Karpas-422 (cell line): Measurements from ENCODE around the gene AK8. TPM values are rescaled to one million over a fixed set of nuclear protein-coding genes. Genes with fewer than 3 reads are reported as not detected.

Source experiments
- DNase-seq: peaks from one replicate; pipeline ENCODE4 v3.0.0-alpha.2; 2015
- H2AFZ ChIP-seq: fragments of 200-600 bp; sonication (generic); 2 replicates; pipeline ENCODE4 v1.6.1; 2014; ENCODE audit warnings: antibody characterized with exemption, low read length, mixed read lengths
- H3K27ac ChIP-seq: fragments of 200-600 bp; sonication (generic); 2 replicates; pipeline ENCODE4 v1.5.1; 2014; ENCODE audit warnings: mild to moderate bottlenecking, low read length, moderate library complexity
- H3K27me3 ChIP-seq: fragments of 200-600 bp; sonication (generic); 2 replicates; pipeline ENCODE4 v1.6.1; 2014; ENCODE audit warnings: low read length, mixed read lengths
- H3K36me3 ChIP-seq: fragments of 200-600 bp; sonication (generic); 2 replicates; pipeline ENCODE4 v1.6.1; 2014; ENCODE audit warnings: low read length, mixed read lengths; ENCODE audit not compliant: insufficient read depth
- H3K4me1 ChIP-seq: fragments of 200-600 bp; sonication (generic); 2 replicates; pipeline ENCODE4 v1.6.1; 2014; ENCODE audit warnings: mild to moderate bottlenecking, low read length, mixed read lengths
- H3K4me2 ChIP-seq: fragments of 200-600 bp; sonication (generic); 2 replicates; pipeline ENCODE4 v1.6.1; 2014; ENCODE audit warnings: low read length, low read depth, mild to moderate bottlenecking; ENCODE audit not compliant: poor library complexity, severe bottlenecking
- H3K4me3 ChIP-seq: fragments of 200-600 bp; sonication (generic); 2 replicates; pipeline ENCODE4 v1.5.1; 2014; ENCODE audit warnings: mild to moderate bottlenecking, antibody characterized with exemption, low read length, mixed read lengths
- H3K79me2 ChIP-seq: fragments of 200-600 bp; sonication (generic); 2 replicates; pipeline ENCODE4 v1.6.1; 2014; ENCODE audit warnings: mild to moderate bottlenecking, low read length, mixed read lengths
- H3K9ac ChIP-seq: fragments of 200-600 bp; sonication (generic); 2 replicates; pipeline ENCODE4 v1.6.0; 2014; ENCODE audit warnings: low read length
- H3K9me2 ChIP-seq: fragments of 200-600 bp; sonication (generic), shearing (Covaris generic); replicated peaks from 2 replicates; pipeline ENCODE4 v1.6.0; 2014; ENCODE audit warnings: mild to moderate bottlenecking, low read length, moderate library complexity; ENCODE audit not compliant: insufficient read depth
- H3K9me3 ChIP-seq: fragments of 300-700, 200-600 bp; sonication (generic); 2 replicates; pipeline ENCODE4 v1.6.1; 2014; ENCODE audit warnings: low read length, mixed read lengths
- H4K20me1 ChIP-seq: fragments of 200-600 bp; sonication (generic); 2 replicates; pipeline ENCODE4 v1.6.1; 2014; ENCODE audit warnings: mild to moderate bottlenecking, antibody characterized with exemption, low read length, low read depth; ENCODE audit not compliant: insufficient read depth
- total RNA-seq: library from RNA; depleted of rRNA; stranded (reverse); fragments of >200 nt; shearing (Covaris generic); gene quantifications from 2 replicates; pipeline ENCODE4 v1.2.3, GENCODE V29; 2014; ENCODE audit warnings: low replicate concordance

Gene AK8
- total RNA-seq, 1 experiment from 2014 or later, result not detected

DNA sequence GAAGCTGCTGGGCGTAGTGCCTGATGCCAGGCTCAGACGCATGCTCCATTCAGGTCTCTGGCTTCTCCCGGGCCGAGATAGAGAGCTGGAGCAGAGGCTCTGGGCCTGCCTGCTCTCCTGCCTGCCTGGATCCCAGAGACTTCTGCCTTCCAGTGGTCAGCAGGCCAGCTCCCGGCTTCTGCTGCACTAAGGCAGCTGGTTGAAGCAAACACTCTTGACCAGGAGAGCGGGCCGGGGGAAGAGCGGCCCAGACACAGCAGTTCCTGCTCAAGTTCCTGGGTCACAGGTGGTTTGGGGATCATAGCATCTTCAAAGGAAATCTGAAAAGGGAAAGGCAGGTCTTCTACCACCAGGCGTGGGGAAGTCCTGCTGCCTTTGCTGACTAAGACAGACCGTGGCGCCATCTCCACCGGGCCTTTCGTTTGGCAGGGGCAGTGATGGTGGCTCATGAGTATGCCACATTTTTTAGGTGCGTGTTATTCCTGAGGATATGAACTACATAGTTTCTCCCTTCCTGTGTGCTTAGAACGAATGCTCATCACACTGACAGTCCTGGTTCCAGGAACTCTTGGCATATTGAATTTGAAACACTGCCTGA is 31.1 kb downstream of the AK8 start:
- DNase-seq, result no peak
- H3K27ac ChIP-seq, result no peak overlapping the region
- no peaks in the 10 kb centered on the region for H3K79me2 ChIP-seq

DNA sequence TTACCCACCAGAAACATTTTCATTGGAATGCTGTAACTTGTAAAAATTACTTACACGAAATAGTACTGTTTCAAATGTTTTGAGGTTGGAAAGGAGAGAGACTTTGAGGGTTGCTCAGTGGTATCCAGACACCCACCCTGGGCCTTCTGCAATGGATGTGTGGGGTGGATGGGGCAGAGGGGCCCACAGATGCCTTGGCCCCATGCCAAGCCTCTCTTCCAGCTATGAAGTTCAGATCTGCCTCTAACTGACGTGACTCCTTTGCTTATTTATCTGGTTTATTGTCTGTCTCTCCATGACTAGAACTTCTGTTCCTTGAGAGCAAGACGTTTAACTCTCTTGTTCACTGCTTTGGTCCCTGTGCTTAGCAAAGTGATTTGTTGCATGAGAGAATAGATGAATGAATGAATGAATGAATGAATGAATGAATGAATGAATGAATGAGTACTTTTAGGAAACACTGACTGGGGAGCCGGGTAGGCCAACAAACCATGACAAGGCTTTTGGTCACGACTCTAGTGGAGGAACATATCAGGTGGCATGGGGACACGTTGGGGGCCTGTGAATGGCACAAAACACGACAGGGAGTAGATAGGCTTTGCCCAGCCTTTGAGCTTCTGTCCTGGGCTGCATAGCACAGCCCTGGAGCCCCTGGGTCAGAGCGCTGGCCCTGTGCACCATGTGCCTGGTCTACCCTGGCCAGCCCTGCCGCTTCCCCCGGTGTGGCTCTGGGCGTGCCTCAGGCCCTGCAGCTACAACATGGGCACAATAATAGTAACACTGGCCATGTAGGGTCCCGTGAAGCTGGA is 31.8 kb downstream of the AK8 start:
- no peak overlapping the region for H3K4me2 ChIP-seq
- DNase-seq, result peak; percentile 26
- no peak overlapping the region for H3K4me3 ChIP-seq
- no peaks in the 10 kb centered on the region for H3K4me1 ChIP-seq
- H3K9me2 ChIP-seq, result no peaks in the 10 kb centered on the region
- H3K9me3 ChIP-seq, result no peaks in the 10 kb centered on the region
- no peak overlapping the region for H3K9ac ChIP-seq
- H4K20me1 ChIP-seq, result no peaks in the 10 kb centered on the region
- no peaks in the 10 kb centered on the region for H3K27me3 ChIP-seq
- no peaks in the 10 kb centered on the region for H3K36me3 ChIP-seq
- no peak overlapping the region for H2AFZ ChIP-seq
- no peaks in the 10 kb centered on the region for H3K79me2 ChIP-seq
- H3K27ac ChIP-seq, result no peak overlapping the region

More for the DNA sequence above, 31.1 kb downstream of the AK8 start:
- Histone ChIP-seq H3K27me3 (no peaks in the 10 kb centered on the region), H3K36me3 (no peaks in the 10 kb centered on the region), H3K4me1 (no peaks in the 10 kb centered on the region), H3K4me3 (no peak overlapping the region), H3K4me2 (no peak overlapping the region), H3K9ac (no peak overlapping the region), H3K9me3 (no peaks in the 10 kb centered on the region), H2AFZ (no peak overlapping the region), H4K20me1 (no peaks in the 10 kb centered on the region), H3K9me2 (no peaks in the 10 kb centered on the region)

- Histone ChIP-seq H3K4me2 (no peak overlapping the region), H3K4me1 (no peaks in the 10 kb centered on the region), H3K27me3 (no peaks in the 10 kb centered on the region), H3K79me2 (no peaks in the 10 kb centered on the region), H3K9ac (no peak overlapping the region), H3K27ac (no peak overlapping the region), H3K36me3 (no peaks in the 10 kb centered on the region), H4K20me1 (no peaks in the 10 kb centered on the region), H3K9me2 (no peaks in the 10 kb centered on the region), H2AFZ (no peak overlapping the region), H3K9me3 (no peaks in the 10 kb centered on the region), H3K4me3 (no peak overlapping the region)
- no peak for DNase-seq
Observed at GRCh38 chr9:132842124-132843044, 35.7 kb downstream of the AK8 start.

DNA sequence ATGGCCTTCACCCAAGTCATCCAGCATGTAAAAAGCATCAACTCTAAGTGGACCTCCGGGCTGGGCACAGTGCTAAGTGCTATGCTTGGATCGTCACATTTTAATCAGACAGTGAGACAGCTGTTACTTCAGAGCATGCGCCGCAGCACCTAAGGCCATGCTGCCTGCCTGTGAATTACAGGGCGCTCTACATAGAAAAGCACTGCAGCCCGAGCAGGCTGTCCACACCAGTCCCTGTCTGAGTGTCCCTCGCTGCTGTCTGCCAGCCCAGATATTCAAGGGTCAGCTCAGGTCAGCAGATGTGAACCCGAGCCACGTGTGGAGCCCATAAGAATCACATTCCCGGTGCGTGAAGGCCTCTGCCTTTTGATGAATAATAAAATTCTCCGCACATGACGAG is 37.1 kb downstream of the AK8 start:
- Histone ChIP-seq H3K79me2 (no peaks in the 10 kb centered on the region), H4K20me1 (no peaks in the 10 kb centered on the region), H3K4me2 (no peak overlapping the region), H3K36me3 (no peaks in the 10 kb centered on the region), H3K4me1 (no peaks in the 10 kb centered on the region), H3K9ac (no peak overlapping the region), H2AFZ (no peak overlapping the region), H3K9me3 (no peaks in the 10 kb centered on the region), H3K4me3 (no peak overlapping the region), H3K9me2 (no peaks in the 10 kb centered on the region), H3K27me3 (no peaks in the 10 kb centered on the region), H3K27ac (no peak overlapping the region)
- no peak for DNase-seq

DNA sequence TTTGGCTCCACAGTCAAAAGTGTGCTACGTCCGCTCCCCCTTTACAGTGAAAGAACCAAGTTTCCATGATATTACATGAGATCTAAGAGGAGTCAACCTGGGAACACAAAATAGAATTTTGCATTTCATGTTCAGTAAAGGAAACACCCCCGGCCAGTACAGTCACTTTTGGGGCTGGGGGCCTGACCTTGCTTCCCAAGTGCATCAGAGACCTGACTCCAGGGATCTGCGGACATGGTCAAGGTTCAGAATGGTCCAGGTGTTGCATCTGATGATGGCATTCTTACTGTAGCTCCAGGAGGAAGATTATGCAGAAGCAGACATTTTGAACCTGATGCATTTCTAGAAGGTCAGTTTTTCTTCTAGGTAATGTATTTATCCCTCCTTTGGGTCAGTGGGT is 39.8 kb downstream of the AK8 start:
- Histone ChIP-seq H3K9ac (no peak overlapping the region), H3K4me3 (no peak overlapping the region), H2AFZ (no peak overlapping the region), H3K4me1 (no peaks in the 10 kb centered on the region), H3K9me3 (no peaks in the 10 kb centered on the region), H3K9me2 (no peaks in the 10 kb centered on the region), H4K20me1 (no peaks in the 10 kb centered on the region), H3K36me3 (no peaks in the 10 kb centered on the region), H3K79me2 (no peaks in the 10 kb centered on the region), H3K27ac (no peak overlapping the region), H3K27me3 (no peaks in the 10 kb centered on the region), H3K4me2 (no peak overlapping the region)
- DNase-seq, result no peak

- H3K4me2 ChIP-seq, result no peak overlapping the region
- no peaks in the 10 kb centered on the region for H3K27me3 ChIP-seq
- H3K79me2 ChIP-seq, result no peaks in the 10 kb centered on the region
- H3K9me2 ChIP-seq, result no peaks in the 10 kb centered on the region
- no peak for DNase-seq
- no peak overlapping the region for H3K27ac ChIP-seq
- H3K36me3 ChIP-seq, result no peaks in the 10 kb centered on the region
- no peaks in the 10 kb centered on the region for H4K20me1 ChIP-seq
- H2AFZ ChIP-seq, result no peak overlapping the region
- no peak overlapping the region for H3K9ac ChIP-seq
- no peaks in the 10 kb centered on the region for H3K9me3 ChIP-seq
- H3K4me1 ChIP-seq, result no peaks in the 10 kb centered on the region
- H3K4me3 ChIP-seq, result no peak overlapping the region
Observed at GRCh38 chr9:132837501-132838286, 40.4 kb downstream of the AK8 start.

- H3K4me3 ChIP-seq, result no peak overlapping the region
- no peak overlapping the region for H3K9ac ChIP-seq
- no peaks in the 10 kb centered on the region for H3K79me2 ChIP-seq
- no peaks in the 10 kb centered on the region for H3K9me2 ChIP-seq
- no peak overlapping the region for H2AFZ ChIP-seq
- no peak overlapping the region for H3K27ac ChIP-seq
- H3K36me3 ChIP-seq, result no peaks in the 10 kb centered on the region
- H3K4me2 ChIP-seq, result no peak overlapping the region
- no peaks in the 10 kb centered on the region for H3K4me1 ChIP-seq
- no peaks in the 10 kb centered on the region for H3K27me3 ChIP-seq
- DNase-seq, result no peak
- no peaks in the 10 kb centered on the region for H3K9me3 ChIP-seq
- no peaks in the 10 kb centered on the region for H4K20me1 ChIP-seq
Observed at GRCh38 chr9:132834343-132834742, 43.7 kb downstream of the AK8 start.
